PC-3 (cell line): ENCODE data around the gene MYOF. TPM values are rescaled to one million over a fixed set of nuclear protein-coding genes. Genes with fewer than 3 reads are reported as not detected.
A peak's percentile ranks its signal among the peaks of the same experiment; 100 is the strongest.

Experiments
- ATAC-seq: fragments of 200-7000 bp; cut with Tn5 transposase; 2 replicates; pipeline ENCODE4 v1.9.1; 2020; ENCODE audit warnings: mild to moderate bottlenecking, moderate library complexity
- BruUV-seq: library from RNA; stranded (reverse); fragments of 400-500 nt; replicated peaks from 2 replicates; lab custom pipeline; 2021; lab: Mats Ljungman, UMichigan
- CTCF ChIA-PET: fragments of 300-600 bp; sonication (Branson Sonifier 250); formaldehyde crosslinking; loops from one replicate; lab custom pipeline; 2022; ENCODE audit warnings: antibody characterized with exemption; lab: Charles Lee
- POLR2A ChIA-PET: fragments of 300-600 bp; sonication (Branson Sonifier 250); formaldehyde crosslinking; loops from one replicate; lab custom pipeline; 2022; ENCODE audit warnings: antibody characterized with exemption; ENCODE audit not compliant: unreplicated experiment; lab: Charles Lee
- DNase-seq: peaks from one replicate; pipeline ENCODE4 v3.0.0-alpha.2; 2015
- H2AFZ ChIP-seq: fragments of 300-600 bp; sonication (generic); 2 replicates; pipeline ENCODE4 v1.6.0; 2016; ENCODE audit warnings: antibody characterized with exemption, low read length
- H3F3A ChIP-seq: fragments of 300-600 bp; sonication (generic); one replicate; pipeline ENCODE4 v1.6.0; 2017; ENCODE audit warnings: antibody characterized with exemption, low read length, control low read depth, mild to moderate bottlenecking; ENCODE audit not compliant: unreplicated experiment
- H3K27ac ChIP-seq: fragments of 300-600 bp; sonication (generic); 2 replicates; pipeline ENCODE4 v1.5.1; 2016; ENCODE audit warnings: mild to moderate bottlenecking, low read length
- H3K27me3 ChIP-seq: fragments of 300-600 bp; sonication (generic); 2 replicates; pipeline ENCODE4 v1.6.1; 2016; ENCODE audit warnings: low read length, mixed read lengths
- H3K36me3 ChIP-seq: fragments of 300-600 bp; sonication (generic); 2 replicates; pipeline ENCODE4 v1.6.1; 2016; ENCODE audit warnings: low read depth, mixed run types, low read length, mixed read lengths
- H3K4me1 ChIP-seq: fragments of 300-600 bp; sonication (generic); 2 replicates; pipeline ENCODE4 v1.5.1; 2016; ENCODE audit warnings: low read length; ENCODE audit not compliant: insufficient read depth
- H3K4me2 ChIP-seq: fragments of 300-600 bp; sonication (generic); 2 replicates; pipeline ENCODE4 v1.6.0; 2016; ENCODE audit warnings: low read length
- H3K4me3 ChIP-seq: fragments of 300-600 bp; sonication (generic); 2 replicates; pipeline ENCODE4 v1.5.1; 2016; ENCODE audit warnings: mild to moderate bottlenecking, low read length, mixed read lengths
- H3K79me2 ChIP-seq: fragments of 300-600 bp; sonication (generic); 2 replicates; pipeline ENCODE4 v1.6.1; 2017; ENCODE audit warnings: low read length, mixed read lengths
- H3K9ac ChIP-seq: fragments of 300-600 bp; sonication (generic); 2 replicates; pipeline ENCODE4 v1.6.0; 2016; ENCODE audit warnings: mild to moderate bottlenecking, low read length
- H3K9me2 ChIP-seq: fragments of 300-600 bp; sonication (generic); replicated peaks from 2 replicates; pipeline ENCODE4 v1.6.1; 2016; ENCODE audit warnings: mixed run types, low read length, mixed read lengths
- H3K9me3 ChIP-seq: fragments of 300-600 bp; sonication (generic); 2 replicates; pipeline ENCODE4 v1.6.1; 2016; ENCODE audit warnings: low read length, mixed read lengths
- H4K20me1 ChIP-seq: fragments of 300-600 bp; sonication (generic); 2 replicates; pipeline ENCODE4 v1.6.1; 2016; ENCODE audit warnings: low read length, mixed read lengths
- EZH2 ChIP-seq: fragments of 300-600 bp; sonication (generic); IDR thresholded peaks from one replicate; pipeline ENCODE4 v1.6.1; 2017; ENCODE audit warnings: antibody characterized with exemption, mild to moderate bottlenecking, low read length; ENCODE audit not compliant: unreplicated experiment
- EZH2phosphoT487 ChIP-seq: fragments of 300-600 bp; sonication (generic); IDR thresholded peaks from 2 replicates; pipeline ENCODE4 v1.6.1; 2018; ENCODE audit warnings: mild to moderate bottlenecking, antibody characterized with exemption, low read length, borderline replicate concordance
- intact Hi-C: fragments of 100-400 bp; cut with micrococcal nuclease; formaldehyde crosslinking; loops from 2 replicates; pipeline ENCODE4 v1.9.0; 2023
- total RNA-seq: library from RNA; depleted of rRNA; stranded (reverse); fragments of >200 nt; gene quantifications from 2 replicates; pipeline ENCODE4 v1.2.3, GENCODE V29; 2014
- TF ChIP-seq, protein P1 (sequence below): fragments of 300-600 bp; sonication (generic); conservative IDR thresholded peaks from 2 replicates; pipeline ENCODE4 v1.5.1; 2017; ENCODE audit warnings: antibody characterized with exemption, low read depth, mild to moderate bottlenecking, low read length

MYOF gene
- total RNA-seq, 1 experiment from 2014 or later = 174 TPM

- intact Hi-C loops = no loop called here
- no peaks in the 10 kb centered on the region for H3K9me3 ChIP-seq
- no peak overlapping the region for H2AFZ ChIP-seq
- H3K4me1 ChIP-seq = peaks cover 54% of the 10 kb centered on the region
- peak overlapping the region; percentile 80 for H3K4me2 ChIP-seq
- BruUV-seq = no TSS peak
- H4K20me1 ChIP-seq = peaks cover 27% of the 10 kb centered on the region
- DNase-seq (no peak), ATAC-seq (no peak)
- peaks cover 37% of the 10 kb centered on the region for H3K36me3 ChIP-seq
- no peaks in the 10 kb centered on the region for H3K9me2 ChIP-seq
- peaks cover 15% of the 10 kb centered on the region for H3F3A ChIP-seq
- POLR2A ChIA-PET = interaction anchor here (0.5 to 0.8 kb wide), 4 partner anchors 8 to 102 kb away, joined by 4 to 8 read pairs (median 6); no protein-coding TSS in a partner anchor
- peak overlapping the region; percentile 100 for H3K27ac ChIP-seq
- H3K79me2 ChIP-seq = peaks cover 84% of the 10 kb centered on the region
- H3K4me3 ChIP-seq = peak overlapping the region; percentile 97
- H3K9ac ChIP-seq = peak overlapping the region; percentile 100; the same call in 1 of the 2 replicates
- no peaks in the 10 kb centered on the region for H3K27me3 ChIP-seq
- CTCF ChIA-PET = no interaction called here
- TF ChIP-seq, protein P1, sequence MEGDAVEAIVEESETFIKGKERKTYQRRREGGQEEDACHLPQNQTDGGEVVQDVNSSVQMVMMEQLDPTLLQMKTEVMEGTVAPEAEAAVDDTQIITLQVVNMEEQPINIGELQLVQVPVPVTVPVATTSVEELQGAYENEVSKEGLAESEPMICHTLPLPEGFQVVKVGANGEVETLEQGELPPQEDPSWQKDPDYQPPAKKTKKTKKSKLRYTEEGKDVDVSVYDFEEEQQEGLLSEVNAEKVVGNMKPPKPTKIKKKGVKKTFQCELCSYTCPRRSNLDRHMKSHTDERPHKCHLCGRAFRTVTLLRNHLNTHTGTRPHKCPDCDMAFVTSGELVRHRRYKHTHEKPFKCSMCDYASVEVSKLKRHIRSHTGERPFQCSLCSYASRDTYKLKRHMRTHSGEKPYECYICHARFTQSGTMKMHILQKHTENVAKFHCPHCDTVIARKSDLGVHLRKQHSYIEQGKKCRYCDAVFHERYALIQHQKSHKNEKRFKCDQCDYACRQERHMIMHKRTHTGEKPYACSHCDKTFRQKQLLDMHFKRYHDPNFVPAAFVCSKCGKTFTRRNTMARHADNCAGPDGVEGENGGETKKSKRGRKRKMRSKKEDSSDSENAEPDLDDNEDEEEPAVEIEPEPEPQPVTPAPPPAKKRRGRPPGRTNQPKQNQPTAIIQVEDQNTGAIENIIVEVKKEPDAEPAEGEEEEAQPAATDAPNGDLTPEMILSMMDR = no peak
- no peak for TF ChIP-seq EZH2
Observed at GRCh38 chr10:93478873-93479272, 3.3 kb downstream of the MYOF start.

- H3K27ac ChIP-seq = peak overlapping the region; percentile 99
- peaks cover 27% of the 10 kb centered on the region for H4K20me1 ChIP-seq
- ChIA-PET CTCF (no interaction called here), POLR2A (interaction anchor here (0.5 to 1.6 kb wide), 2 partner anchors 11 to 206 kb away, joined by 3 to 36 read pairs; no protein-coding TSS in a partner anchor)
- no TSS peak for BruUV-seq
- no peak for DNase-seq
- H2AFZ ChIP-seq = no peak overlapping the region
- H3K4me1 ChIP-seq = peaks cover 70% of the 10 kb centered on the region
- H3K9ac ChIP-seq = peak overlapping the region; percentile 60
- H3K79me2 ChIP-seq = peaks cover 100% of the 10 kb centered on the region
- TF ChIP-seq EZH2 (no peak), EZH2phosphoT487 (no peak)
- no peaks in the 10 kb centered on the region for H3K9me2 ChIP-seq
- no peaks in the 10 kb centered on the region for H3K9me3 ChIP-seq
- peaks cover 12% of the 10 kb centered on the region for H3F3A ChIP-seq
- H3K36me3 ChIP-seq = peaks cover 54% of the 10 kb centered on the region
- intact Hi-C loops = no loop called here
- no peak for ATAC-seq
- peak overlapping the region; percentile 77 for H3K4me2 ChIP-seq
- H3K27me3 ChIP-seq = no peaks in the 10 kb centered on the region
- peak overlapping the region; percentile 47 for H3K4me3 ChIP-seq
Observed at GRCh38 chr10:93476756-93477155, 5.4 kb downstream of the MYOF start.

- peaks cover 8% of the 10 kb centered on the region for H3F3A ChIP-seq
- TF ChIP-seq, protein P1 = no peak
- no peak for TF ChIP-seq EZH2
- TF ChIP-seq EZH2phosphoT487 = no peak
- intact Hi-C loops = no loop called here
- BruUV-seq = no TSS peak
- H3K9me3 ChIP-seq = no peaks in the 10 kb centered on the region
- H3K36me3 ChIP-seq = peaks cover 54% of the 10 kb centered on the region
- peaks cover 92% of the 10 kb centered on the region for H3K79me2 ChIP-seq
- peak overlapping the region; percentile 77 for H3K4me2 ChIP-seq
- no peaks in the 10 kb centered on the region for H3K27me3 ChIP-seq
- no peak overlapping the region for H2AFZ ChIP-seq
- H3K4me3 ChIP-seq = peak overlapping the region; percentile 49; the same call in 1 of the 2 replicates
- peak overlapping the region; percentile 99 for H3K27ac ChIP-seq
- H3K9me2 ChIP-seq = no peaks in the 10 kb centered on the region
- peak overlapping the region; percentile 85 for H3K9ac ChIP-seq
- peaks cover 23% of the 10 kb centered on the region for H4K20me1 ChIP-seq
- POLR2A ChIA-PET = interaction anchor here (0.6 to 1.6 kb wide), 9 partner anchors 10 to 907 kb away, joined by 3 to 40 read pairs (median 12); no protein-coding TSS in a partner anchor
- ATAC-seq (peak; percentile 68), DNase-seq (peak; percentile 94)
- H3K4me1 ChIP-seq = peaks cover 77% of the 10 kb centered on the region
- CTCF ChIA-PET = interaction anchor here (0.7 kb wide), 1 partner anchor 13 kb away, joined by 4 read pairs; no protein-coding TSS in a partner anchor
Observed at GRCh38 chr10:93475871-93476270, 6.3 kb downstream of the MYOF start.
